GM18526 (cell line): ENCODE measurements around the gene NTN4.

Experiments
- POLR2A ChIP-seq: IDR thresholded peaks from 3 replicates; pipeline ENCODE4 v1.6.1; 2011; ENCODE audit not compliant: insufficient read length; ENCODE audit errors: extremely low read depth

Gene NTN4

GRCh38 chr12:95790033-95790916 is at the start of gene NTN4:
TSS of gene NTN4 (minus strand) at chr12:95790764. CDS start at chr12:95790309, 455 bp downstream.
- no peak for TF ChIP-seq POLR2A

GRCh38 chr12:95838125-95838524 is 47.6 kb upstream of the NTN4 start:
- TF ChIP-seq POLR2A, result no peak

GRCh38 chr12:95837240-95838038 is 46.9 kb upstream of the NTN4 start:
- no peak for TF ChIP-seq POLR2A

- TF ChIP-seq POLR2A, result no peak
Observed at GRCh38 chr12:95836630-95837239, 46.2 kb upstream of the NTN4 start.

GRCh38 chr12:95836185-95836609 is 45.6 kb upstream of the NTN4 start:
- no peak for TF ChIP-seq POLR2A

GRCh38 chr12:95834572-95834971 is 44.0 kb upstream of the NTN4 start:
- TF ChIP-seq POLR2A, result no peak

GRCh38 chr12:95830335-95831089 is 39.9 kb upstream of the NTN4 start:
- TF ChIP-seq POLR2A, result no peak

- TF ChIP-seq POLR2A, result no peak
Observed at GRCh38 chr12:95829395-95829794, 38.8 kb upstream of the NTN4 start.

- TF ChIP-seq POLR2A, result no peak
Observed at GRCh38 chr12:95820096-95820703, 29.6 kb upstream of the NTN4 start.

- no peak for TF ChIP-seq POLR2A
Observed at GRCh38 chr12:95815632-95816212, 25.2 kb upstream of the NTN4 start.

GRCh38 chr12:95810411-95810810 is 19.8 kb upstream of the NTN4 start:
- no peak for TF ChIP-seq POLR2A

- TF ChIP-seq POLR2A, result no peak
Observed at GRCh38 chr12:95809000-95809680, 18.6 kb upstream of the NTN4 start.

GRCh38 chr12:95808146-95808545 is 17.6 kb upstream of the NTN4 start:
- no peak for TF ChIP-seq POLR2A
